H9 (cell line): ENCODE data around the gene RABGAP1L. TPM values are rescaled to one million over a fixed set of nuclear protein-coding genes. Genes with fewer than 3 reads are reported as not detected.

Experiments
- DNase-seq: peaks from one replicate; pipeline ENCODE4 v3.0.0-alpha.2; 2017
- H2AFZ ChIP-seq: one replicate; pipeline ENCODE4 v1.6.1; 2013; ENCODE audit warnings: mild to moderate bottlenecking, low read length, control low read depth, moderate library complexity
- H2AK5ac ChIP-seq: 2 replicates; pipeline ENCODE4 v1.6.1; 2013; ENCODE audit warnings: low read length, control low read depth, mixed read lengths; ENCODE audit not compliant: insufficient read length
- H2BK120ac ChIP-seq: one replicate; pipeline ENCODE4 v1.6.1; 2013; ENCODE audit warnings: low read depth, mild to moderate bottlenecking, low read length, control low read depth, inconsistent platforms; ENCODE audit not compliant: poor library complexity, severe bottlenecking
- H2BK12ac ChIP-seq: 2 replicates; pipeline ENCODE4 v1.6.1; 2013; ENCODE audit warnings: low read length, control low read depth, mixed read lengths, low read depth; ENCODE audit not compliant: insufficient read length
- H2BK15ac ChIP-seq: 2 replicates; pipeline ENCODE4 v1.6.1; 2013; ENCODE audit warnings: low read depth, low read length, control low read depth
- H2BK20ac ChIP-seq: one replicate; pipeline ENCODE4 v1.6.1; 2013; ENCODE audit warnings: low read depth, mild to moderate bottlenecking, low read length, control low read depth, inconsistent platforms; ENCODE audit not compliant: poor library complexity, severe bottlenecking
- H2BK5ac ChIP-seq: 2 replicates; pipeline ENCODE4 v1.6.1; 2013; ENCODE audit warnings: low read length, control low read depth, mixed read lengths; ENCODE audit not compliant: insufficient read length
- H3K14ac ChIP-seq: 2 replicates; pipeline ENCODE4 v1.6.1; 2013; ENCODE audit warnings: low read length, control low read depth; ENCODE audit not compliant: insufficient read depth
- H3K18ac ChIP-seq: 2 replicates; pipeline ENCODE4 v1.6.1; 2013; ENCODE audit warnings: low read depth, mild to moderate bottlenecking, mixed read lengths, low read length, control low read depth; ENCODE audit not compliant: insufficient read length
- H3K23ac ChIP-seq: 2 replicates; pipeline ENCODE4 v1.6.1; 2013; ENCODE audit warnings: low read length, control low read depth, mixed read lengths, low read depth; ENCODE audit not compliant: insufficient read length
- H3K23me2 ChIP-seq: 2 replicates; pipeline ENCODE4 v1.6.1; 2013; ENCODE audit warnings: low read depth, mild to moderate bottlenecking, mixed read lengths, low read length, control low read depth; ENCODE audit not compliant: insufficient read length, poor library complexity, severe bottlenecking
- H3K27ac ChIP-seq: 2 replicates; pipeline ENCODE4 v1.5.1; 2013; ENCODE audit warnings: low read length, control low read depth, mixed read lengths, low read depth; ENCODE audit not compliant: insufficient read length
- H3K27me3 ChIP-seq: 2 replicates; pipeline ENCODE4 v1.6.1; 2013; ENCODE audit warnings: low read length, control low read depth, inconsistent platforms; ENCODE audit not compliant: insufficient read depth
- H3K4ac ChIP-seq: 2 replicates; pipeline ENCODE4 v1.6.1; 2013; ENCODE audit warnings: low read depth, mild to moderate bottlenecking, control low read depth, inconsistent platforms, low read length, moderate library complexity
- H3K4me1 ChIP-seq: 2 replicates; pipeline ENCODE4 v1.6.1; 2013; ENCODE audit warnings: low read length, control low read depth, inconsistent platforms; ENCODE audit not compliant: insufficient read depth
- H3K4me2 ChIP-seq: 2 replicates; pipeline ENCODE4 v1.6.1; 2013; ENCODE audit warnings: low read length, control low read depth, mixed read lengths; ENCODE audit not compliant: insufficient read length, insufficient read depth
- H3K56ac ChIP-seq: 2 replicates; pipeline ENCODE4 v1.6.1; 2013; ENCODE audit warnings: low read depth, mild to moderate bottlenecking, mixed read lengths, low read length, control low read depth; ENCODE audit not compliant: insufficient read length
- H3K79me1 ChIP-seq: 2 replicates; pipeline ENCODE4 v1.6.1; 2013; ENCODE audit warnings: low read depth, mild to moderate bottlenecking, moderate library complexity, low read length, control low read depth, inconsistent platforms; ENCODE audit not compliant: insufficient read depth, poor library complexity, severe bottlenecking
- H3K79me2 ChIP-seq: 2 replicates; pipeline ENCODE4 v1.6.1; 2013; ENCODE audit warnings: low read length, control low read depth, inconsistent platforms; ENCODE audit not compliant: insufficient read depth
- H3K9ac ChIP-seq: 2 replicates; pipeline ENCODE4 v1.6.1; 2013; ENCODE audit warnings: low read length, control low read depth, mixed read lengths; ENCODE audit not compliant: insufficient read length; ENCODE audit errors: extremely low read depth
- H3K9me3 ChIP-seq: one replicate; pipeline ENCODE4 v1.6.1; 2013; ENCODE audit warnings: low read depth, low read length, inconsistent platforms; ENCODE audit not compliant: control insufficient read depth
- H3T11ph ChIP-seq: one replicate; pipeline ENCODE4 v1.6.1; 2013; ENCODE audit warnings: mild to moderate bottlenecking, low read length, control low read depth, inconsistent platforms
- H4K20me1 ChIP-seq: one replicate; pipeline ENCODE4 v1.6.1; 2013; ENCODE audit not compliant: control insufficient read depth, insufficient read length, insufficient read depth
- H4K5ac ChIP-seq: 2 replicates; pipeline ENCODE4 v1.6.1; 2013; ENCODE audit warnings: low read depth, mild to moderate bottlenecking, mixed read lengths, low read length, control low read depth; ENCODE audit not compliant: insufficient read length
- H4K8ac ChIP-seq: replicated peaks from 2 replicates; pipeline ENCODE4 v1.6.1; 2013; ENCODE audit warnings: low read length, control low read depth, mixed read lengths, low read depth; ENCODE audit not compliant: insufficient read length
- H4K91ac ChIP-seq: 2 replicates; pipeline ENCODE4 v1.6.1; 2013; ENCODE audit warnings: low read depth, mild to moderate bottlenecking, moderate library complexity, mixed read lengths, low read length, control low read depth; ENCODE audit not compliant: insufficient read length
- H3K27ac Mint-ChIP-seq, 3 experiments: 2 replicates in 2 of 3; 3 replicates in 1 of 3; pipeline ENCODE4 v1.8.0; 2020 to 2021; ENCODE audit warnings: mixed read lengths in 3 of 3, mild to moderate bottlenecking in 1 of 3, moderate library complexity in 1 of 3
- H3K27me3 Mint-ChIP-seq: 2 replicates; pipeline ENCODE4 v1.8.0; 2021; ENCODE audit warnings: low read depth, mild to moderate bottlenecking, moderate library complexity, mixed read lengths
- H3K36me3 Mint-ChIP-seq, 3 experiments: 2 replicates in 2 of 3; 3 replicates in 1 of 3; pipeline ENCODE4 v1.8.0; 2020 to 2021; ENCODE audit warnings: low read depth in 3 of 3, mixed read lengths in 3 of 3; ENCODE audit not compliant: insufficient read depth in 1 of 3
- H3K4me1 Mint-ChIP-seq, 2 experiments: 2 replicates each; pipeline ENCODE4 v1.8.0; 2020; ENCODE audit warnings: mixed read lengths in 2 of 2
- H3K4me3 Mint-ChIP-seq, 2 experiments: 2 replicates in 1 of 2; 3 replicates in 1 of 2; pipeline ENCODE4 v1.8.0; 2020 to 2021; ENCODE audit warnings: mild to moderate bottlenecking in 2 of 2, mixed read lengths in 2 of 2, moderate library complexity in 1 of 2
- H3K9me3 Mint-ChIP-seq, 2 experiments: 2 replicates in 1 of 2; 3 replicates in 1 of 2; pipeline ENCODE4 v1.8.0; 2020; ENCODE audit warnings: mild to moderate bottlenecking in 2 of 2, mixed read lengths in 2 of 2, moderate library complexity in 1 of 2
- CTCF ChIP-seq: fragments of 200-600 bp; sonication (generic); conservative IDR thresholded peaks from 3 replicates; pipeline ENCODE4 v1.8.0; 2021; ENCODE audit warnings: antibody characterized with exemption, mild to moderate bottlenecking
- WGBS: extraction: QIAGEN DNeasy Blood & Tissue Kit; methylation state at CpG from one replicate; pipeline ENCODE4 v1.1.7; 2013; ENCODE audit warnings: missing lambda C conversion rate, low lambda C conversion rate, mixed read lengths; ENCODE audit not compliant: insufficient read length; ENCODE audit errors: extremely low coverage; 5-methylcytosine and 5-hydroxymethylcytosine counted together
- total RNA-seq: library from RNA; stranded (reverse); gene quantifications from 2 replicates; pipeline ENCODE4 v1.2.1, GENCODE V29; 2021

The RABGAP1L gene
- total RNA-seq, 1 experiment from 2014 or later = 147 TPM

- no CpG with 5 or more reads among the region's 1 CpG for WGBS
- H2AK5ac ChIP-seq = no peak overlapping the region
Measured at GRCh38 chr1:174479281-174479680, 320.0 kb downstream of the RABGAP1L start.

More at GRCh38 chr1:174479281-174479680, 320.0 kb downstream of the RABGAP1L start:
- Mint-ChIP-seq H3K27me3 (peaks cover 2% of the 10 kb centered on the region; the same call in 1 of the 2 replicates), H3K27ac (no peak overlapping the region), H3K4me1 (no peaks in the 10 kb centered on the region), H3K9me3 (no peaks in the 10 kb centered on the region), H3K36me3 (no peaks in the 10 kb centered on the region), H3K4me3 (no peak overlapping the region)
- H3K23me2 ChIP-seq = no peaks in the 10 kb centered on the region
- H2BK15ac ChIP-seq = no peak overlapping the region
- H3K18ac ChIP-seq = no peak overlapping the region
- H2BK20ac ChIP-seq = no peak overlapping the region
- no peaks in the 10 kb centered on the region for H4K20me1 ChIP-seq
- no peaks in the 10 kb centered on the region for H3K79me2 ChIP-seq
- H3K4me1 ChIP-seq = no peaks in the 10 kb centered on the region
- no peak overlapping the region for H2BK12ac ChIP-seq
- H3K27me3 ChIP-seq = no peaks in the 10 kb centered on the region
- no peak overlapping the region for H3K14ac ChIP-seq
- no peak overlapping the region for H4K91ac ChIP-seq
- H2BK5ac ChIP-seq = no peak overlapping the region
- H4K8ac ChIP-seq = no peak overlapping the region
- DNase-seq = no peak
- no peak overlapping the region for H3T11ph ChIP-seq
- no peak overlapping the region for H3K56ac ChIP-seq
- H3K4me2 ChIP-seq = no peak overlapping the region
- no peak overlapping the region for H3K4ac ChIP-seq
- H3K79me1 ChIP-seq = no peaks in the 10 kb centered on the region
- H3K23ac ChIP-seq = no peak overlapping the region
- TF ChIP-seq CTCF = no peak
- no peak overlapping the region for H3K9ac ChIP-seq
- no peak overlapping the region for H2BK120ac ChIP-seq
- H3K9me3 ChIP-seq = no peaks in the 10 kb centered on the region
- no peak overlapping the region for H3K27ac ChIP-seq
- no peak overlapping the region for H4K5ac ChIP-seq
- H2AFZ ChIP-seq = no peak overlapping the region
